HepG2 (cell line): ENCODE measurements around the gene PRRT2. TPM values are rescaled to one million over a fixed set of nuclear protein-coding genes. Genes with fewer than 3 reads are reported as not detected.

Source experiments
- CREB3 ChIP-seq: sonication (generic); formaldehyde crosslinking; IDR thresholded peaks from 2 replicates; pipeline ENCODE4 v1.5.0; 2020; ENCODE audit warnings: missing genetic modification reagents
- ELK4 ChIP-seq: sonication (generic); formaldehyde crosslinking; IDR thresholded peaks from 2 replicates; pipeline ENCODE4 v1.9.0; 2021; ENCODE audit warnings: missing genetic modification reagents, borderline replicate concordance
- RBAK ChIP-seq: sonication (generic); formaldehyde crosslinking; IDR thresholded peaks from 2 replicates; pipeline ENCODE4 v1.5.1; 2020; ENCODE audit warnings: mild to moderate bottlenecking, missing genetic modification reagents
- SOX13 ChIP-seq, 3 experiments: fragments of 450-650 bp in 1 of 3; sonication (generic) in 1 of 3; formaldehyde crosslinking in 1 of 3; IDR thresholded peaks in 2 of 3; conservative IDR thresholded peaks in 1 of 3; 2 replicates each; pipeline versions ENCODE4 v1.5.0 to v1.6.1; 2016 to 2020; ENCODE audit warnings: antibody characterized with exemption in 1 of 3, mild to moderate bottlenecking in 1 of 3, missing compliant biosample characterization in 1 of 3, missing genetic modification reagents in 1 of 3, moderate library complexity in 1 of 3
- TEAD3 ChIP-seq: optimal IDR thresholded peaks from 2 replicates; pipeline ENCODE3; 2016; ENCODE audit warnings: borderline replicate concordance
- ZEB1 ChIP-seq: IDR thresholded peaks from 2 replicates; pipeline ENCODE4 v1.6.1; 2012; ENCODE audit warnings: mild to moderate bottlenecking, low read depth, inconsistent platforms; ENCODE audit not compliant: insufficient replicate concordance
- ZFP36 ChIP-seq: fragments of 150-350 bp; IDR thresholded peaks from 2 replicates; pipeline ENCODE4 v1.6.1; 2018; ENCODE audit warnings: borderline replicate concordance, low read length, low read depth; ENCODE audit not compliant: partially characterized antibody
- ZFP36L1 ChIP-seq: sonication (generic); formaldehyde crosslinking; IDR thresholded peaks from 2 replicates; pipeline ENCODE4 v1.8.0; 2022; ENCODE audit warnings: mild to moderate bottlenecking, missing genetic modification reagents, moderate library complexity
- ZNF101 ChIP-seq: sonication (generic); formaldehyde crosslinking; IDR thresholded peaks from 2 replicates; pipeline ENCODE4 v1.4.0; 2020; ENCODE audit warnings: mild to moderate bottlenecking, low read depth, missing genetic modification reagents, borderline replicate concordance
- ZNF230 ChIP-seq: sonication (generic); formaldehyde crosslinking; IDR thresholded peaks from 2 replicates; pipeline ENCODE4 v1.4.0; 2020; ENCODE audit warnings: mild to moderate bottlenecking, missing genetic modification reagents
- ZNF235 ChIP-seq: sonication (generic); formaldehyde crosslinking; IDR thresholded peaks from 2 replicates; pipeline ENCODE4 v1.8.1; 2023; ENCODE audit warnings: mild to moderate bottlenecking, missing genetic modification reagents, borderline replicate concordance
- ZNF3 ChIP-seq: IDR thresholded peaks from 2 replicates; pipeline ENCODE4 v1.7.0; 2017; ENCODE audit warnings: inconsistent platforms
- ZNF607 ChIP-seq: sonication (generic); formaldehyde crosslinking; IDR thresholded peaks from 2 replicates; pipeline ENCODE4 v1.5.1; 2020; ENCODE audit warnings: missing genetic modification reagents, mild to moderate bottlenecking, borderline replicate concordance
- polyA plus RNA-seq, 8 experiments: library from polyadenylated mRNA; depleted of rRNA in 3 of 8; stranded (reverse) in 7 of 8; unstranded in 1 of 8; fragments of >200 nt; fragmentation: Illumina TruSeq in 4 of 8; extraction: Trizol in 4 of 8; gene quantifications; 2 replicates each; pipeline versions ENCODE4 v1.2.1 to v1.2.3, GENCODE V29; 2011 to 2016; ENCODE audit warnings: low read depth in 4 of 8, missing spikeins in 1 of 8, mixed read lengths in 1 of 8; ENCODE audit not compliant: insufficient read depth in 1 of 8
- total RNA-seq, 5 experiments: library from RNA; depleted of rRNA; stranded (reverse); fragments of >200 nt; fragmentation: Illumina TruSeq; extraction: Trizol; gene quantifications; 2 replicates each; pipeline ENCODE4 v1.2.3, GENCODE V29; 2016; ENCODE audit warnings: low read depth in 1 of 5

Gene PRRT2
- total and polyA plus RNA-seq, 2 of the 13 experiments (the other 11 are each of a cell fraction or from before 2014, with no cell fraction given), result 0.51 to 1.1 TPM

GRCh38 chr16:29821643-29822115 lies 9.7 kb downstream of the PRRT2 start (continued):
- TF ChIP-seq ZFP36 (no peak), TEAD3 (CRISPR knock-in tag) (peak; percentile 67), CREB3 (CRISPR knock-in tag) (no peak), ZNF3 (CRISPR knock-in tag) (no peak), RBAK (CRISPR knock-in tag) (no peak), ZNF101 (CRISPR knock-in tag) (no peak), ZEB1 (peak; percentile 12), ZNF607 (CRISPR knock-in tag) (no peak), ZNF230 (no peak), ZNF235 (CRISPR knock-in tag) (no peak), ZFP36L1 (no peak), SOX13 (IDR thresholded peaks at IDR 0.05) (no peak), SOX13 (CRISPR knock-in tag; conservative IDR thresholded peaks at IDR 0.05 in 1 of 2, IDR thresholded peaks at IDR 0.05 in 1 of 2) (no peak), ELK4 (no peak)
